Fibroblast of lung (primary cell): ENCODE measurements around the gene AGAP9.
"Not testable (repeated sequence)": the region's sequence is repeated elsewhere in the genome, so short reads cannot be mapped to it uniquely, and the experiment has no call there.

ENCODE experiments used
- CTCF ChIP-seq, 2 donors: IDR thresholded peaks in 1 of 2; conservative IDR thresholded peaks in 1 of 2; 1 replicate in 1 of 2; 2 replicates in 1 of 2; pipeline ENCODE4 v1.5.1; 2011 to 2012; ENCODE audit warnings: low read length in 2 of 2, control low read depth in 1 of 2, inconsistent platforms in 1 of 2, low read depth in 1 of 2, mild to moderate bottlenecking in 1 of 2
- EZH2 ChIP-seq: IDR thresholded peaks from 2 replicates; pipeline ENCODE4 v1.5.1; 2012; ENCODE audit warnings: low read length, control low read depth, mild to moderate bottlenecking; ENCODE audit errors: missing control alignments

- not testable (repeated sequence) for TF ChIP-seq CTCF (conservative IDR thresholded peaks at IDR 0.05 in 1 of 2, IDR thresholded peaks at IDR 0.05 in 1 of 2; ENCODE audit: low read depth in 1 of 2, low read length in 2 of 2); EZH2
These were observed 43.3 kb downstream of the AGAP9 start for GRCh38 chr10:47480133-47480532.
